UCSD-AML1 (cell line): ENCODE results near the gene TTLL11.

Experiments
- DNase-seq: peaks from one replicate; lab custom pipeline; 2025; ENCODE audit not compliant: unreplicated experiment; lab: John Stamatoyannopoulos, UW

Gene TTLL11

DNA sequence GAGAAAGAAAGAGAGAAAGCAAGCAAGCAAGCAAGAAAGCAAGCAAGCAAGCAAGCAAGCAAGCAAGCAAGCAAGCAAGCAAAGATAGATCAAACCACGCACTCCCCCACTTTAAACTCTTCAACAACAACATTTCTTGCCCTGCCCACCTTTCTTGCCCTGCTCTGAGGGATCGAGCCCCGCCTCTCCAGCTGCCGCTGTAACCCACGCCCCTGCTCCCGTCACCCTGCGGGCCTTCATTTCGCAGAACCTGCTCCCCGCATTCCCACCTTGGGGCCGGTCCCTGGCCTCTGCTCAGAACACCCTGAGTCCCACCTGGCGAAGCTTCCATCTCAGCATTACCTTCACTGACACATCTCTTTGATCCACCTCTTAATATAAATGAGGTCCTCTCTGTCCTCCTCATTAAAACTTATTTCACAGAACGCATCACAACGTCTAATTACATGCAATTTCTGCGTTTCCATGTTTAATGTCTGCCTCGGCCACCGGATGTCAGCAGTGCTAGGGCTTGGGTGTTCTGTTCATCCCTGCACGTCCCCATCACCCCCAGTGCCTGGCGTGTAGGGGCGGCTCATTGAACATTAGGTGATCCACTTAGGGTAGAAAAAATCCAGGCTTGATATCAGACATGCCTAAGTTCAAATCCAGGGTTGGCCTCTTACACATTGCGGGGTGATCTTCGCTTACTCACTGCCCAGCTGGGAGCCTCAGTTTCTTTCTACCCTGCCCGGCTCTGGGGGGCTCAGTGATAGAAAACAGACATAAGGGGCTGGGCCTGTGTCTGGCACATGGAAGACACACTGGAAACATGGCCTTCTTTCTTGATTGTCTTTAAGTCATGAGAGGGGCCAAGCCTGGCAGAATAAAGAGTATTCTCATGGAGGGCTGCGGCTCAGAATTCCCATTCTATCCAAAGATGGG is 254.1 kb downstream of the TTLL11 start:
- DNase-seq = no peak

DNA sequence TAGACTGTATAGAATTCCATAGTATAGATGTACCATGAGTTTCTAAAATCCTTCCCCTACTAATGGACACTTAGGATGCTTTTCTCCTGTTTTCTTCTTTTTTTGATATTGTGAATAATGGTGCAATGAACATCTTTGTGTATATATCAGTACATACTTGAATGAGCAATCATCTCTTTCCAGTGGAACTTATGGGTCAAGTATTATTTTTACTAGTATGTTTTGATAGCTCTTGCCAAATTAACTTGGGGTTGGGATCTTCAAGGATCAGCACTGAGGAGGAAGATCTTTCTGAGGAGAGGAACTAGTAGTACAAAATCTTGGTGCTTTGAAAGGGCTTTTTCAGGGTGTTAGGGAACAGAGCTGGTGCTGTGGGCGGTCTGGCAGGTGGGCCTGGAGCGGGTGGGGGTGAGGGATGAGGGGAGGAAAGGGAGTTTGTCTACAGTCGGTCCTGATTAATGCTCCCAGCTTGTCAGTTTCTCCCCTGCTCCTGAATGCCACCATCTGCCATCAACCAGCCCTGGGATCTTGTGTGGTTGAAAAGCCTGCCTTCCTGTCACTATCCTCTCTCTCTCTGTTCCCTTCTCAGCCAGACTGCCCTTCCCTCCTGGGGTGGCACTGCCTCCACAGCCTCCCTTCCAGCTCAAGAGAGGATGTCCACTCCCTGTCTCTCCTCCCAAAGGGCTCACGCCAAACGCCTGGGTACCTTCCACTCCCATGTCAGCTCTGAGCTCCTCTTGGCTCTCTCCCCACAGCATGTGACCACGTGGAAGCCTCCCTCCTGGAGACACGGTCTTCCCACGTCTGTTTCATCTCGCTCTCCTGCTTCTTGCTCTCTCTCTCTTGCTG is 255.8 kb downstream of the TTLL11 start:
- no peak for DNase-seq

DNA sequence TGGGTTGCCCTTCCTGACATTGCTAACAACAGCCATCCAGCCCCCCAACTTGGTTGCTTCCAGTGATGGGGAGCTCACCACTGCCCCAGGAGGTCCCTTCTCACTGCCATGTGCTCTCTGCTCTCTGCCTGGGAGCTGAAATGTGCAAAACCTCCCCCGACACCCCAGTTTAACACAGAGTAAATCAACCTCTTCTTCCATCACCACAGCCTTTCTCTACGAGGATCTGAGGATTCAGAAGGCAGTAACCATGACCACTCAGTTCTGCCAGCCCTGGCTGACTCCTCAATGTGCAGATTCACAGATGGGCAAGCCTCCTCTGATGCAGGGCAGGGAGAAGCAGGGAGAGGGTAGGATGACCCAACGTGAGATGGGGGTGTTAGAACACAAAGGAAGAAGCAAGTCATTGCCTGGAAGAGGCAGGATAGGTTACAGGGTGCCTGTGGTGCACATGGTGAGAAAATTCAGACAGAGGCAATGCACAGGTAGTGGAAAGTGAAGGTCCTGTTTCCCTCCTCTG is 256.7 kb downstream of the TTLL11 start:
- no peak for DNase-seq

DNA sequence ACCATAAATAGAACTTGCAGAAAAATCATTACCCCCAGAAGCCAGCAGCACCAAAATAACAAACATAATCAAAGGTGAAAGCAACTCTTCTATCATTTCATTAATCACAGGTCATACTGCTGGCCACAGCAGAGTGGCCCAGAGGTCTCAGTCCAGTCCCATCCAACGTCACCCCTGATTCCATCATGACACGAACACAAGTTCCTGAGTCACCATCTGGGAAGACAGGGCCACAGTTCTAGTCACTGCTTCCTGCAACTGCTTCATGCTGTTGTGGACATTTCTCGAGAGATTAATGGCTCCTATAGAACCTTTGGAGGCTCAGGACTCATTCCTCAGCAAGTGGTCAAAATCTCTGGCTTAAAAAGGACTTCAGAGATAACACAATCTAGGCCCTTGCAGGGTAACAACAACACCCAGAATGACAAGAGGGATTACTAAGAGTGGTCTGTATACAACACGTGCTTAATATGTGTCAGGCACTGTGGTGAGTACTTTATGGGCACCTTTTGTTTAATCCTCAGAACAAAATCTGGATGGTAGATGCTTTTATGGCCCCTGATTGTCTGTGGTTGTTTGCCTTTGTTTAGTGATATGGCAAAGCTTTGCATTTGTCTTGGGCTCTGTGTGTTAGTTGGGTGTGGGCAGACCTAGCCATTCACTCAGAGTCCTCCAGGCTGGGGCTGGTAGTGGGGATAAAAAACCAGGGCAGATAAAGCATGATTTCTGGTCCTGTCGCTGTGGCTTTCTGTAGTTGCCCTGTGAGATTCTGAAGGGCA is 257.3 kb downstream of the TTLL11 start:
- no peak for DNase-seq

DNA sequence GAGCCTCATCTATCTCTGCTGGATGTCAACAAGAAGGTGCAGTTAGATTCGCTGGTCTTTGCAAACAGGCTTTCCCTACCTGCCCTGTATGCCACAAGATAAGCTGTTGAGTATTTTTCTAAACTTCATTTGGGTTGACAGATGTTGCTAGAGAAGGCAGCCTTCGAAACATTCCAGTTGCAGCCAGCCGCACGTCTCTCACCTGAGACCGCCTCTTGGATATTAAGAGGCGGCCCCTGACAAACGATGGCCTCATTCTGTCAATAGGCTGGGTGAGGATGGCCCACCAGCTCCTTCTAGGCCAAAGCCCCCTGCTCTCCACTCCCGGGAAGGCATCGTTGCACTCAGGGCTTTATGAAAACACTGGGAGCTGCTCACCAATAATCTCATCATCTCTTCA is 260.0 kb downstream of the TTLL11 start:
- no peak for DNase-seq

DNA sequence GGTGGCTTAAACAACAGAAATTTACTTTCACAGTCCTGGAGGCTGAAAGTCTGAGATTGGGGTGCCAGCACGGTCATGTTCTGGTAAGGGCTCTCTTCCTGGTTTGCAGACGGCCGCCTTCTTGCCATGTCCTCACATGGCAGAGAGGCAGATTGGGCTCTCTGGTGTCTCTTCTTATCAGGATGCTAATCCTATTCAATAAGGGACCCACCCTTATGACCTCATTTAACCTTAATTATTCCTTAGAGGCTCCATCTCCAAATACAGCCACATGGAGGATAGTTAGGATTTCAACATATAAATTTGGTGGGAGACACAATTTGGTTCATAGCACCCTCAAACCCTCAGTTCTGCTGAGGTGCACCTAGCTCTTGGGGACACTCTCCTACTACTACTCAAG is 261.2 kb downstream of the TTLL11 start:
- no peak for DNase-seq

DNA sequence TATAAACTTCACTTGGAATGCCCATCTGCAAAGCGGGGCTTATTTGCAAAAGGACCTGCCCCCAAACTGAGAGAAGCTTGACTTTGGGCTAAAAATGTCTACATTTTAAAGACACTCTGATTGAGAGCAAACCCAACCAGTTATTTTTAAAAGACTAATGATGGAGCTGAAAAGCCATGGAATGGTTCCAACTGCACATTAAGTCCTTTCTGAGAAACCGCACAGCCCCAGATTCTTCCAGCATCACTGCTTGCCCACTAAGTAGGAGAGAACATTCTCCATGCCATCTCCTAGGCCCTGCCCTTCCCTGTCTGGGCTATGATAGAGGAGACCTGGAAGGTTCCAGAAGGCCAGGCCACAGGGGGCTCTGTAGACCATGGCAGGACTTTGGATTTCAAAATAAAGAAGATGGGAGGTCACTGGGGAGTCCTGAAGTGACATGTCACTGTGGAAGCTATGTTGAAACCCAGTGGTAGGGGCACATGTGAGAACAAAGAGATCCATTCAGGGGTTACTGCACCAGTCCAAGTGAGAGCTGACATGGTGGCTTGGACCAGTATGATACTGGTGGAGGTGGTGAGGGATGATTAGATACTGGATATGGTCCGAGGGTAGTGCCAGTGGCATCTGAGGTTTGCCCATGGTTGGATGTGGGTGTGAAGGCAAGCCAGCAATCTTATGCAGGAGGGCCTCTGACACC is 262.5 kb downstream of the TTLL11 start:
- DNase-seq = no peak

DNA sequence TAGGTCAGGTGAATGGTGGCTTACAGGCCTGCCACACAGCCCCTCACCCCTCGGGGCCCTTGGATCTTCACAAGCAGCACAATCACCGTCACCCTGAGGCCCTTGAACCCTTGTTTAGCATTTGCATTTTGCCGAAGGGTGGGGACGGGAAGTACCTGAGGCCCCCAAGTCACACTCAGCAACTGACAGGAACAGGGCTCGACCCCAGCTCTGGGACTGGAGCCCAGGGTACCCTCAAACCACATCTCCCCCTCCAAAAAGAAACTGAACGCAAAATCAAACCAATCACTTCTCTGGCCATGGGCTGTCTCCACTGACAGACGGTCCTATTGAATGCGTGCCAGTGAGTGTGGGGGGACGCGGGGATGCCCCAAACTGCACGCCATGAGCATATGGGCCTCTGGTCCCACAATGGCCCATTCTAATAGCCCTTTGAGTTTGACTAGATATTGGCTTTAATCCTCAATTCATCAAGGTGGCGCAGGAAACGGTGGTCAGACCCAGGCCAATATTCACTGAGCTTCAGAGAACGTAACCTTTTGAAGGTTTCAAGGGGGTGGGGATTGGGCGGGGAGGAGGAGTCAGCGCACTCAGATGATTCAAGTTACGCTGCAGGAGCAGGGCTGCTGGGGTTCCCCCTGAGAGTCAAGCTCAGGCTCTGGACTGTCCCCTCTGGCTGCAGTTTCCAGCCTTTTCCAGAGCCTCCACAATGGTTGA is 265.7 kb downstream of the TTLL11 start:
- DNase-seq = no peak

DNA sequence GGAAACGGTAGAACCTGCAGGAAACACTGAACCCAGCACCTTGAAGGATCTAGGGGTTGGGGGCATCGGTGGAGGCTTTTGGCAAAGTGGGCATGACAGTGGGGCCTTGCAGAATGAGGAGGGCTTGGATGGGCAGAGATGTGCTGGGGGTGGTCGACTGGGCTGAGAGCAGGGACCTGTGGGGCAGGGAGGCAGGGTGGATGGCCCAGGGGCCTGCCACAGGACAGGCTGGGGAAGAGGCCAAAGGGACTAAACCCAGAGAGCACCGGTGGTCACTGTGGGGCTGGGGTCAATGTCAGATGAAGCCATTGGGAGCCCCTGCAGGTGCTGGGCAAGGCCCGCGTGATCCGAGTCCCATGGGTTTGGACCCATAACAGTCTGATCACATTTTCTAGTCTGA is 266.4 kb downstream of the TTLL11 start:
- no peak for DNase-seq

DNA sequence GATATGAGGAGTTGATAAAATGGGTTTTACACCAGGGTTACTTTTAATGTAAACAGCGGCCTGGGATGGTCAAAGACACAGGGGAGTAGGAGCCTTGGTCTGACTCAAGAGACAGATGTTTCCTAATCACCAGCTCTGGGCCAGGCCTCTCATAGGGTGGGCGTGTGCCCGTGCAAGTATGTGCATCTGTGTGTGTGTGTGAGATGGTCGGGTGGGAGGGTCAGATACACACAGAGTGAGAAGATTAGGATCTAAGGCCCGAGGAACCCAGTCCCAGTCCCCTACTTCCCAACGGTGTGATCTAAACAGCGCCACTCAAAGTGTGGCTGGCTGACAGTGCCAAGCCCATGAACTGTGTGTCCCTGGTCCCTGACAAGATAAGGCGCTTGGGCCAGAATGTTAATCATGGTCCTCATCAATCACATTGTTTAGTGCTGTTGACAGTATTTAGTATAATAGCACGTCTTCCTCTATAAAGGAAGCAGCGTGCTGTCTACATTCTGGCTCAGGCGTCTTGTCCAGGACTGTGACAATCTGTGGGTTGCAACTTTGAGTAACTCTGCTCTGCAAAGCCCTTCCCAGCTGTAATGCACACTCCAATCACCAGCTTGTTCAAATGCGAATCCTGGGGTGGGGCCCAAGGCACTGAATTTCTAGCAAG is 267.9 kb downstream of the TTLL11 start:
- no peak for DNase-seq

DNA sequence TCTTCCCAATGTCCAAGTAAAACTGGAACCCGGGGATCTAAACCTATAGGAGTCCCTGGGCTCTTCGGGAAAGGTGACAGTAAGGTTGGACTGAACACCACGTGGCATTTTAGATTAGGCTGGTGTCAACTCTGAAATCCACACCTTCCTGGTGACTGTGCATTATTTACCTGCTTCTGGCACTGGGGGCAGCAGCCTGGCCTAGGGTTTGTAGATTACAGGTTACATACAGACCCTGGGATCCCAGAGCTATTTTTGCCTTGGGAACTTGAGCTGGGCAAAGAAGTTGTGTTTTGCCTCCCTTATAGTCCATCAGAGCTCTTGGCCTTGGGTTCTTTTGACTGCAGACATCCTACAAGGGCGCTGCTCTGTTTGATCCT is 268.5 kb downstream of the TTLL11 start:
- DNase-seq = no peak

DNA sequence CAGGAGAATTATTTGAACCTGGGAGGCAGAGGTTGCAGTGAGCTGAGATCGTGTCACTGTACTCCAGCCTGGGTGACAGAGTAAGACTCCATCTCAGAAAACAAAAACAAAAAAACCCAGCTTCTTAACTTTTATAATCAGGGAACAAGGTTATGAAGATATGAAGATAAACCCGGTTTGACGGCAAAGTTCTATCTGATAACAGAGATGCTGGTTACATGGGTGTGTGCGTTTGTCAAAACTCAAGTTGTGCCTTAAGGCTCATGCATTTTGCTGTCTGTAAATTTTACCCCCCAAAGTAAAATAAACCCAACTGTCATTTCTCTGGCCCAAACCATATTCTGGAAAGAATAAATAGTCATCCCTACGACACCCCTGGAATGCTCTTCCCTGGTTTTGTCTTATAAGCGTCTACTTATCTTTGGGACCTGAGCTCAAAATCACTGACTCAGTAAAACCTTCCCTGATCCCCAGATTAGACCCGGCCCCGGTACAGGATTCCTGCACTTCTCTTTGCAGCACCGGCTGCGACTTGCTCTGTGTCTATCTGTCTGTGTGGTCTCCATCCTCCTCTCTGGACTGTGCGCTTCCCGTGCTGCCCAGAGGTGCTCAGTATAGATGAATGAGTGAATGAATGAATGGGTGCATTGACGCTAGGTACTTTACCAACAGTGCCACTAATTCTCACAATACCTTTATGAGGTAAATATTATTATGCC is 269.5 kb downstream of the TTLL11 start:
- DNase-seq = no peak

DNA sequence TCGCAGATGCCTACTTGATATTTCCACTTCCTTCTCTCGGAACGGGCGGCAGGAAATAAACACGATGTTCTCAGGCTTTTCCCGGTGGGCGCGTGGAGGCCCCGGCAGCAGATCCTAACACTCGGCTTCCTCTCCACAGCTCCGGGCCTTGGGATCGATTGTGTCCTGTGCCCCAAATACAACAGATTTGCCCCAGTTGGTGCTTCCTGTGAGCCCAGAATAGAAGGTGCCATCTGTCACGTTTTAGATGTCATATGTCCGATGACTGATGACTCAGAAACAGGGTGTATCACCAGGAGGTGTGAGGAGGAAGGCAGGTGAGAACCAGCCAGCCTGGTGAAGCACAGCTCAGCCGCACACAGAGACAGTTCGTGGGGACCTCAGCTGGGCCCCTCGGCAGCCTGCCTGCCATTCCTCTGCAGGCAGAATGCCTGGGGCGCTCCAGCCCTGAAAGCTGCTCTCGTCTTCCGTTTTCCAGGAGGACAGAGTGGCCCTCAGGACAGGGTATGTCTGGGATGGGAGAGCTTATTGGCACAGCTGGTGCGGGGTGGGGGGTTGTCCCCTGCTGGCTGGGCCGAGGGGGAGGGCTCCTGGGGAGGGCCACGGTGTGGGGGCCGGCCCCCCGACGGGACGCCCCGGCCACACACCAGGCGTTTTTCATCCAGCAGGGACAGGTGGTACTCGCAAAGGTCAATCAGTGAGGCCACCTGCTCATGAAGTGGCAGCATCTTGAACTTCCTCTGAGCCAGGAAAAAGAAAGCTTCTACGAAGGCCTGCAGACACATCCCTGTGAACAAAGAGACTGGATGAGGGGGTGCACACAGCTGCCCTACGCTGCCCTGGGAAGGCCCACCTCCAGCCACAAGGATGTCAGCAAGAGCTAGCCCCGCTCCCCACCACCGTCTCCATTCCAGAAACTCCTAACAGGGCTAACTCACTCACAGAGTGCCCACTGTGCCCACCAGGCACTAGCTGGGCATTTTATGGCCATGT is 270.7 kb downstream of the TTLL11 start:
- DNase-seq = no peak

DNA sequence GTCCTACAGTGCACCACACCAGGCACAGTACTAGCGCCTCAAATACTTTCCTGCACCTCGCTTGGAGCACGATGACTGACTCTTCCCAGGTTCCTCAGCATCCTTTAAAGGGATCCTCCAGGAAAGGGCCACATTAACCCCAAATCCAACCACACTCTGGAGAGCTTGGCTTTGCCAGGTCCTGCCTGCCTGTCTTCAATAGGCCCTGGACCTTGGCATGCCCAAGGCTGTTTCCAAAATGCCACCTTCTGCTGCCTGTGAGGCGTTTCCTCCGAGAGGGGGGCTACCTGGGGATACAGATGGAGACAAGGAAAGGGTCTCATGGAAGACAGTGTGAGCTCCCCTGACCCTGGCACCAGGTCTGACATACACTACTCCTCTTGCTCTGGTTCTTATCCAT is 271.8 kb downstream of the TTLL11 start:
- no peak for DNase-seq

DNA sequence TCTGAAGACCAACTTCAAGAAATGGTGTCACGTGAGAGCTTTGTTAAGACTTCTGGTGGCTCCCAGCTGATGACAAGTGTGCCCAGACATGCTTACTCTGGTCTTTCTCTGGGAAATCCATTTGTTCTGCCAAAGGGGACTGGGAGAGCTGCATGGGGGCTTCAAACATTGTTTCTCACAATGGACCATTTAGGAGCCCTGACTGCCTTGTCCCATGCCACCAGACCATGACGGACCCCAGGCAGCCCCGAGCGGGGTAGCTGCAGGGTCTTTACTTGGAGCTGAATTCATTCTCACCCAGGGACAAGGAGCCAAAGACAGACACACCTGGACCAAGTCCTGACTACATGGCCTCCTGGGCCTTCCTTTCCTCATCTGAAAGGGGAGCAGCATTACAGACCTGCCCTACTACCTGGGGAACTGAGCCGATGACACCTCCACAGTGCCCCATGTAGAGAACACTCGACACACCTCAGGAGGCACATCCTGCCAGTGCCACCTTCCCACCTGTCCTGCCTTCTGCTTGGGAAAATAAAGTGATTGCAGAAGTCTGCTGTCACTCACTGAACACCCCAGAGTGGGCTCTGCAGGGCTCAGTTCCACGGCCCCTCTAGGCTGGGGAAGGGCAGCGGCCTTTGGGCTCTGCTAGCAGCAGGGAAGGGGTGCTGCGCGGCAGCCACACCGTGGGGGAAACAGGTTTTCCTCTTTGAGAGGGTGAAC is 272.7 kb downstream of the TTLL11 start:
- DNase-seq = no peak

DNA sequence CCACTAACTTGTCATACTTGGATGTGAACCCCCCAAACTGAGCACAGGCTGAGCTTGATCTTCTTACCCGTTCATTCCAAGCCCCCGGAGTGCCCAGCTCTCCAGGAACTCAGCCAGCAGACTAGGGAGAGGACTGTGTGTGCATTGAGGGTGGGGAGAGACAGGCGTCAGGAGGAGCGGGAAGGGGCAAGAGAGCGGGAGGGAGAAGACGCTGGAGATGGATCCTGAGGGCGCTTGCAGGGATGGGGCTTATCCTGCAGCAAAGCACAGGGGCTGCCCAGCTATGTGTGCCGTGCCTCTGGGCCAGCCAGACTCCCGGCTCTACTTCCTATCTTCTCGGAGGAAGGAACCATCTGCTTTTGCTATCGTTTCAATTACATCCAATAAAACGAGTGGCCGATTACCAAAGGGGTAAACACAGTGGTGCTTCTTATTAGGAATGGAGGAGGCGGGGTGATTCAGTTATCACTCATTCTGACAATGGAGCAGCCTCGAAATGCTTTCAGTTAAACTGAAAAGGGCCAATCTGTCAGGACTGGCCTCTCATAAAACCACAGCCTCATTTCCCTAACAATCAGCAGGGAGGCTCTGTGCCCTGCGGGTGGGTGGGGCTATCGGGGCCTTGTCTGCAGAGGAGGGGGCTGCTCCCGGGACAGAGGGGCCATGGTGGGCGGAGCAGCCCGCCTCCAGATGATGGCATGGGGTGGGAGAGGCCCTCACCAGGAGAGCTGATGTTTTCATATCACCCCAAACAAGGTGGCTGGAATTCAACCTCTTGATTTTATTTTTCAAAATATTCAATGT is 273.5 kb downstream of the TTLL11 start:
- DNase-seq = no peak
